Measurements from ENCODE around the gene STARD7. TPM values are rescaled to one million over a fixed set of nuclear protein-coding genes. Genes with fewer than 3 reads are reported as not detected.

STARD7 gene
- total and polyA plus RNA-seq, 2 experiments from 2014 or later, result 72.2 to 222 TPM

- no peak for TF ChIP-seq ZNF462 (CRISPR knock-in tag; IDR thresholded peaks at IDR 0.05)
- TF ChIP-seq CTCF (conservative IDR thresholded peaks at IDR 0.05; ENCODE audit: low read depth in 2 of 2), result no peak
Measured at GRCh38 chr2:96239745-96240264, 31.2 kb upstream of the STARD7 start (continued).

- Mint-ChIP-seq H3K9me3 (no peaks in the 10 kb centered on the region), H3K4me1 (peaks cover 16% of the 10 kb centered on the region), H3K27ac (no peak overlapping the region), H3K27me3 (ENCODE audit: insufficient read depth, low read depth, poor library complexity) (peaks cover 4% of the 10 kb centered on the region), H3K4me3 (no peak overlapping the region), H3K36me3 (ENCODE audit: low read depth) (no peaks in the 10 kb centered on the region)
- Histone ChIP-seq H3F3A (replicated peaks; ENCODE audit: low read depth) (no peaks in the 10 kb centered on the region), H2AFZ (no peak overlapping the region), H3K9me2 (ENCODE audit: insufficient read depth) (peaks cover 4% of the 10 kb centered on the region; the same call in 1 of the 2 replicates), H3K4me2 (no peak overlapping the region), H3K79me2 (replicated peaks; ENCODE audit: insufficient read depth) (no peaks in the 10 kb centered on the region), H3K4me1 (ENCODE audit: insufficient read depth) (no peaks in the 10 kb centered on the region; the same call in 1 of the 2 replicates), H3K27me3 (ENCODE audit: insufficient read depth) (no peaks in the 10 kb centered on the region), H3K36me3 (ENCODE audit: insufficient read depth) (no peaks in the 10 kb centered on the region), H4K20me1 (replicated peaks; ENCODE audit: insufficient read depth) (no peaks in the 10 kb centered on the region), H3K4me3 (no peak overlapping the region), H3K27ac (ENCODE audit: low read depth) (no peak overlapping the region)
- no peak for DNase-seq (ENCODE audit: low spot score)
- no peak for ATAC-seq
- TF ChIP-seq EZH2 (IDR thresholded peaks at IDR 0.05; ENCODE audit: low read depth, unreplicated experiment) (no peak), ZNF462 (CRISPR knock-in tag; IDR thresholded peaks at IDR 0.05) (no peak), EZH2phosphoT487 (IDR thresholded peaks at IDR 0.05; ENCODE audit: unreplicated experiment) (no peak), CREB1 (CRISPR knock-in tag; IDR thresholded peaks at IDR 0.05; ENCODE audit: low read depth) (no peak), STAT1 (IDR thresholded peaks at IDR 0.05; ENCODE audit: unreplicated experiment) (no peak), POLR2AphosphoS5 (IDR thresholded peaks at IDR 0.05; ENCODE audit: low read depth) (no peak), JUNB (IDR thresholded peaks at IDR 0.05; ENCODE audit: unreplicated experiment) (no peak)
Measured at GRCh38 chr2:96239091-96239490, 30.5 kb upstream of the STARD7 start.
